HCT116 (cell line): ENCODE results near the gene AIM2.

Experiments used
- ELF1 ChIP-seq: IDR thresholded peaks from 2 replicates; pipeline ENCODE4 v1.6.1; 2012; ENCODE audit warnings: low read depth, borderline replicate concordance
- EZH2phosphoT487 ChIP-seq: fragments of 200-600 bp; IDR thresholded peaks from 2 replicates; pipeline ENCODE4 v1.6.1; 2018; ENCODE audit warnings: antibody characterized with exemption, borderline replicate concordance
- FOSL1 ChIP-seq: IDR thresholded peaks from 2 replicates; pipeline ENCODE4 v1.6.1; 2012; ENCODE audit warnings: low read depth
- POLR2A ChIP-seq: IDR thresholded peaks from 2 replicates; pipeline ENCODE4 v1.7.0; 2011; ENCODE audit warnings: borderline replicate concordance; ENCODE audit not compliant: insufficient read depth, insufficient read length; ENCODE audit errors: extremely low read depth
- RAD21 ChIP-seq: IDR thresholded peaks from 2 replicates; pipeline ENCODE4 v1.6.1; 2012; ENCODE audit warnings: low read depth, mild to moderate bottlenecking
- SIN3A ChIP-seq: IDR thresholded peaks from 2 replicates; pipeline ENCODE4 v1.6.1; 2012; ENCODE audit warnings: low read depth
- SP1 ChIP-seq: IDR thresholded peaks from 2 replicates; pipeline ENCODE4 v1.6.1; 2012; ENCODE audit warnings: low read depth
- YY1 ChIP-seq: IDR thresholded peaks from 2 replicates; pipeline ENCODE4 v1.6.1; 2011; ENCODE audit warnings: low read length, low read depth, moderate library complexity, mild to moderate bottlenecking; ENCODE audit not compliant: insufficient replicate concordance; ENCODE audit errors: extremely low read depth
- TF ChIP-seq, protein P1 (sequence below), 3 experiments: fragments of 200-600 bp in 1 of 3; sonication (generic) in 1 of 3; IDR thresholded peaks in 2 of 3; conservative IDR thresholded peaks in 1 of 3; 2 replicates each; pipeline ENCODE4 v1.5.1; 2012 to 2017; ENCODE audit warnings: low read depth in 2 of 3, low read length in 2 of 3, antibody characterized with exemption in 1 of 3, borderline replicate concordance in 1 of 3, control low read depth in 1 of 3, mild to moderate bottlenecking in 1 of 3, mixed read lengths in 1 of 3, mixed run types in 1 of 3, moderate library complexity in 1 of 3; ENCODE audit not compliant: insufficient read depth in 1 of 3
- TF ChIP-seq, protein P2 (sequence below): IDR thresholded peaks from 2 replicates; pipeline ENCODE4 v1.6.1; 2012

- TF ChIP-seq, protein P1, sequence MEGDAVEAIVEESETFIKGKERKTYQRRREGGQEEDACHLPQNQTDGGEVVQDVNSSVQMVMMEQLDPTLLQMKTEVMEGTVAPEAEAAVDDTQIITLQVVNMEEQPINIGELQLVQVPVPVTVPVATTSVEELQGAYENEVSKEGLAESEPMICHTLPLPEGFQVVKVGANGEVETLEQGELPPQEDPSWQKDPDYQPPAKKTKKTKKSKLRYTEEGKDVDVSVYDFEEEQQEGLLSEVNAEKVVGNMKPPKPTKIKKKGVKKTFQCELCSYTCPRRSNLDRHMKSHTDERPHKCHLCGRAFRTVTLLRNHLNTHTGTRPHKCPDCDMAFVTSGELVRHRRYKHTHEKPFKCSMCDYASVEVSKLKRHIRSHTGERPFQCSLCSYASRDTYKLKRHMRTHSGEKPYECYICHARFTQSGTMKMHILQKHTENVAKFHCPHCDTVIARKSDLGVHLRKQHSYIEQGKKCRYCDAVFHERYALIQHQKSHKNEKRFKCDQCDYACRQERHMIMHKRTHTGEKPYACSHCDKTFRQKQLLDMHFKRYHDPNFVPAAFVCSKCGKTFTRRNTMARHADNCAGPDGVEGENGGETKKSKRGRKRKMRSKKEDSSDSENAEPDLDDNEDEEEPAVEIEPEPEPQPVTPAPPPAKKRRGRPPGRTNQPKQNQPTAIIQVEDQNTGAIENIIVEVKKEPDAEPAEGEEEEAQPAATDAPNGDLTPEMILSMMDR (IDR thresholded peaks at IDR 0.05 in 2 of 3, conservative IDR thresholded peaks at IDR 0.05 in 1 of 3; ENCODE audit: borderline replicate concordance in 1 of 3, insufficient read depth in 1 of 3, low read depth in 2 of 3, low read length in 2 of 3): no peak
- TF ChIP-seq YY1 (no peak), SP1 (no peak), RAD21 (no peak), EZH2phosphoT487 (no peak), FOSL1 (no peak), SIN3A (no peak), ELF1 (no peak), POLR2A (no peak)
- TF ChIP-seq, protein P2, sequence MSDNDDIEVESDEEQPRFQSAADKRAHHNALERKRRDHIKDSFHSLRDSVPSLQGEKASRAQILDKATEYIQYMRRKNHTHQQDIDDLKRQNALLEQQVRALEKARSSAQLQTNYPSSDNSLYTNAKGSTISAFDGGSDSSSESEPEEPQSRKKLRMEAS: no peak
These were observed 11.5 kb downstream of the AIM2 start for GRCh38 chr1:159065106-159065505.
